GM12873 (cell line): ENCODE measurements around the gene PSMC5.

Experiments
- CTCF ChIP-seq: IDR thresholded peaks from 2 replicates; pipeline ENCODE4 v1.5.1; 2012; ENCODE audit warnings: low read depth, mild to moderate bottlenecking, moderate library complexity, low read length, control low read depth; ENCODE audit not compliant: insufficient read depth; ENCODE audit errors: missing control alignments

The PSMC5 gene

GRCh38 chr17:63790057-63790456, 37.2 kb upstream of the PSMC5 start:
- TF ChIP-seq CTCF = no peak

- no peak for TF ChIP-seq CTCF
These were observed 35.0 kb upstream of the PSMC5 start for GRCh38 chr17:63792055-63792729.

- TF ChIP-seq CTCF = no peak
These were observed 28.6 kb upstream of the PSMC5 start for GRCh38 chr17:63798572-63799106.

GRCh38 chr17:63800783-63801182, 26.4 kb upstream of the PSMC5 start:
- TF ChIP-seq CTCF = no peak

- no peak for TF ChIP-seq CTCF
These were observed 22.9 kb upstream of the PSMC5 start for GRCh38 chr17:63804328-63804727.

- no peak for TF ChIP-seq CTCF
These were observed 21.6 kb upstream of the PSMC5 start for GRCh38 chr17:63805591-63805990.

- no peak for TF ChIP-seq CTCF
These were observed 17.3 kb upstream of the PSMC5 start for GRCh38 chr17:63809970-63810369.

GRCh38 chr17:63816123-63816522, 11.1 kb upstream of the PSMC5 start:
- no peak for TF ChIP-seq CTCF
